ENCODE measurements around the gene PHLDB2. TPM values are rescaled to one million over a fixed set of nuclear protein-coding genes. Genes with fewer than 3 reads are reported as not detected.

The PHLDB2 gene
- total RNA-seq, 1 donor from 2014 or later, result 37.2 TPM

DNA sequence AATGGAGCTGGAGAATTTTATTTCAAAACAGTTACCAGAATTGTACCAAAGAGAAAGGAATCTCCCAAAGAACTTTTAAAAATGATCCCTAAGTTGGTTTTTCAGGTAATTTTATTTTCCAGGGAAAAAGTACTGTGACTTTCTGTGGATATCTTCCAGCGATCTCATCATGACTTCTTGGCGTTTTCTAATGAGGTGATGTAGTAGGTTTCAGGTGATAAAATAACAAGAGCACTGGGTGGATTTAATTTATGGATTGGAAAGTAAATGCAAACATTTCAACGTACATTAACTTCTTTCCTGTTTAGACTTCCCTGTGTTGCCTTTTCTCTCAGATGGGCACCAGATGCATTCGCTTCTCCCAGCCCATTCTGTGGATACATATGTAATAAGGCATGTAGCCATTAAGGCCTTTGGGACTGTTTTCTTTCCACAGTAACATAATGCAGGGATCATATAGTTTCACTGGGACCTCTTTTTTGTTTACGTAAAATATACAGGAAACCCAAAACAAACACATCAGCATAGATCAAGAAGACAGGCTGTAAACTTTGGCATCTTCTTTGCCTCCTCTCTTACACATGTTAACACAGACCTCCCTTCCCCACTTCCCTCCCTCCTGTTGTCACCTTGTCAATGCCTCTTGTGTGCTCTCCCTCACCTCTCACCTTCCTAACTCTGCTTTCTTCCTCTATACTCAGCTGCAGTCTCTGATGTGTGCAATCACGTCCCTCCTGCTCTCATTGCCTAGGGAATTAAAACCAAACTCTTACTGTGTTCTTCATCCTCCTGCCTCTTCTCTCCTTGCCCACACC, 13.0 kb downstream of the PHLDB2 start:
- Mint-ChIP-seq H3K27ac (peak overlapping the region; percentile 78), H3K4me1 (peaks cover 36% of the 10 kb centered on the region), H3K9me3 (peaks cover under 1% of the 10 kb centered on the region), H3K36me3 (no peaks in the 10 kb centered on the region), H3K4me3 (no peak overlapping the region), H3K27me3 (ENCODE audit: low read depth) (no peaks in the 10 kb centered on the region)
- TF ChIP-seq, protein P1, sequence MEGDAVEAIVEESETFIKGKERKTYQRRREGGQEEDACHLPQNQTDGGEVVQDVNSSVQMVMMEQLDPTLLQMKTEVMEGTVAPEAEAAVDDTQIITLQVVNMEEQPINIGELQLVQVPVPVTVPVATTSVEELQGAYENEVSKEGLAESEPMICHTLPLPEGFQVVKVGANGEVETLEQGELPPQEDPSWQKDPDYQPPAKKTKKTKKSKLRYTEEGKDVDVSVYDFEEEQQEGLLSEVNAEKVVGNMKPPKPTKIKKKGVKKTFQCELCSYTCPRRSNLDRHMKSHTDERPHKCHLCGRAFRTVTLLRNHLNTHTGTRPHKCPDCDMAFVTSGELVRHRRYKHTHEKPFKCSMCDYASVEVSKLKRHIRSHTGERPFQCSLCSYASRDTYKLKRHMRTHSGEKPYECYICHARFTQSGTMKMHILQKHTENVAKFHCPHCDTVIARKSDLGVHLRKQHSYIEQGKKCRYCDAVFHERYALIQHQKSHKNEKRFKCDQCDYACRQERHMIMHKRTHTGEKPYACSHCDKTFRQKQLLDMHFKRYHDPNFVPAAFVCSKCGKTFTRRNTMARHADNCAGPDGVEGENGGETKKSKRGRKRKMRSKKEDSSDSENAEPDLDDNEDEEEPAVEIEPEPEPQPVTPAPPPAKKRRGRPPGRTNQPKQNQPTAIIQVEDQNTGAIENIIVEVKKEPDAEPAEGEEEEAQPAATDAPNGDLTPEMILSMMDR (IDR thresholded peaks at IDR 0.05; ENCODE audit: unreplicated experiment), result no peak
- no peak for DNase-seq (ENCODE audit: low spot score in 2 of 2, unreplicated experiment in 2 of 2)

GRCh38 chr3:111872979-111873378, 13.9 kb downstream of the PHLDB2 start:
- Mint-ChIP-seq H3K36me3 (peaks cover 7% of the 10 kb centered on the region), H3K9me3 (peaks cover 7% of the 10 kb centered on the region), H3K27ac (no peak overlapping the region), H3K4me1 (peaks cover 36% of the 10 kb centered on the region), H3K27me3 (ENCODE audit: low read depth) (no peaks in the 10 kb centered on the region), H3K4me3 (no peak overlapping the region)
- DNase-seq (ENCODE audit: low spot score in 2 of 2, unreplicated experiment in 2 of 2), result no peak
- TF ChIP-seq, protein P1 (IDR thresholded peaks at IDR 0.05; ENCODE audit: unreplicated experiment), result no peak

GRCh38 chr3:111874177-111874820, 15.2 kb downstream of the PHLDB2 start:
- peaks cover 13% of the 10 kb centered on the region for H3K36me3 Mint-ChIP-seq
- TF ChIP-seq, protein P1 (IDR thresholded peaks at IDR 0.05; ENCODE audit: unreplicated experiment), result no peak
- peaks cover 12% of the 10 kb centered on the region for H3K9me3 Mint-ChIP-seq
- no peak overlapping the region for H3K4me3 Mint-ChIP-seq
- no peak overlapping the region for H3K27ac Mint-ChIP-seq
- H3K4me1 Mint-ChIP-seq, result peaks cover 29% of the 10 kb centered on the region
- no peaks in the 10 kb centered on the region for H3K27me3 Mint-ChIP-seq (ENCODE audit: low read depth)
- DNase-seq (ENCODE audit: low spot score in 2 of 2, unreplicated experiment in 2 of 2), result no peak

DNA sequence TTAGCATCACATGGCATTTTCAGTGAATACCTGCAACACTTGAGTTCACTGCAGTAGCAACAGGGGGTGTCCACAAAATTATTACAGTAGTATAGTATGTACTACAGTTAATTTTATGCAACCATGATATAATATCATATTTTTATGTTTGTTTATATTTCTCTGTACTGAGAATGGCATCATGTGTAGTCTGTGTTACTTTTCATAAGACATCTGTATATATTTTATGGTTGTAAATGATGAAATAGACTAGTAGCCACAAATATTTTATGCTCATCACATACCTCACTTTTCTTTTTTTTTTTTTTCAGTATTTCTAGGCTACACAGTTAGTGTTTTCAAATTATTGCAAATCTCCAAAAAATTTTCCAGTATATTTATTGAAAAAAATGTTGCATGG, 22.4 kb downstream of the PHLDB2 start:
- DNase-seq (ENCODE audit: low spot score in 2 of 2, unreplicated experiment in 2 of 2), result no peak
- H3K9me3 Mint-ChIP-seq, result peaks cover 31% of the 10 kb centered on the region
- TF ChIP-seq, protein P1 (IDR thresholded peaks at IDR 0.05; ENCODE audit: unreplicated experiment), result no peak
- H3K27me3 Mint-ChIP-seq (ENCODE audit: low read depth), result no peaks in the 10 kb centered on the region
- H3K4me1 Mint-ChIP-seq, result no peaks in the 10 kb centered on the region
- no peak overlapping the region for H3K4me3 Mint-ChIP-seq
- no peak overlapping the region for H3K27ac Mint-ChIP-seq
- H3K36me3 Mint-ChIP-seq, result peaks cover 35% of the 10 kb centered on the region

GRCh38 chr3:111882194-111882593, 23.1 kb downstream of the PHLDB2 start:
- TF ChIP-seq, protein P1 (IDR thresholded peaks at IDR 0.05; ENCODE audit: unreplicated experiment), result no peak
- H3K36me3 Mint-ChIP-seq, result peaks cover 34% of the 10 kb centered on the region

More at GRCh38 chr3:111882194-111882593, 23.1 kb downstream of the PHLDB2 start:
- no peaks in the 10 kb centered on the region for H3K27me3 Mint-ChIP-seq (ENCODE audit: low read depth)
- H3K4me3 Mint-ChIP-seq, result no peak overlapping the region
- H3K27ac Mint-ChIP-seq, result no peak overlapping the region
- no peaks in the 10 kb centered on the region for H3K4me1 Mint-ChIP-seq
- no peak for DNase-seq (ENCODE audit: low spot score in 2 of 2, unreplicated experiment in 2 of 2)
- H3K9me3 Mint-ChIP-seq, result peaks cover 29% of the 10 kb centered on the region
